H1 (cell line): ENCODE data around the gene GNAQ.

Experiments
- CHD2 ChIP-seq: IDR thresholded peaks from 2 replicates; pipeline ENCODE4 v1.6.1; 2012; ENCODE audit warnings: low read length, improper control_type of control experiment
- EP300 ChIP-seq, 2 experiments: IDR thresholded peaks; 1 replicate in 1 of 2; 2 replicates in 1 of 2; pipeline ENCODE4 v1.6.1; 2011 to 2012; ENCODE audit warnings: low read depth in 2 of 2, low read length in 2 of 2, mild to moderate bottlenecking in 2 of 2, borderline replicate concordance in 1 of 2, inconsistent platforms in 1 of 2, moderate library complexity in 1 of 2
- JUN ChIP-seq: IDR thresholded peaks from 2 replicates; pipeline ENCODE4 v1.6.1; 2011; ENCODE audit warnings: low read depth, mild to moderate bottlenecking, improper control_type of control experiment, low read length
- JUND ChIP-seq: IDR thresholded peaks from 2 replicates; pipeline ENCODE4 v1.6.1; 2011; ENCODE audit warnings: mild to moderate bottlenecking, improper control_type of control experiment, low read length
- RAD21 ChIP-seq, 2 experiments: IDR thresholded peaks in 1 of 2; conservative IDR thresholded peaks in 1 of 2; 2 replicates each; pipeline ENCODE4 v1.6.1; 2011; ENCODE audit warnings: low read depth in 2 of 2, low read length in 2 of 2, improper control_type of control experiment in 1 of 2, inconsistent platforms in 1 of 2, mild to moderate bottlenecking in 1 of 2, moderate library complexity in 1 of 2
- TAF1 ChIP-seq: IDR thresholded peaks from 2 replicates; pipeline ENCODE4 v1.6.1; 2011; ENCODE audit warnings: mild to moderate bottlenecking, low read depth, low read length
- TCF12 ChIP-seq: IDR thresholded peaks from 2 replicates; pipeline ENCODE4 v1.6.1; 2011; ENCODE audit warnings: low read depth, mild to moderate bottlenecking, low read length
- YY1 ChIP-seq: IDR thresholded peaks from 2 replicates; pipeline ENCODE4 v1.6.1; 2011; ENCODE audit warnings: low read depth, mild to moderate bottlenecking, low read length
- TF ChIP-seq, protein P1 (sequence below), 3 experiments: IDR thresholded peaks; 1 replicate in 2 of 3; 2 replicates in 1 of 3; pipeline versions ENCODE4 v1.5.1 to v1.6.1; 2011; ENCODE audit warnings: low read length in 3 of 3, mild to moderate bottlenecking in 3 of 3, inconsistent platforms in 2 of 3, low read depth in 1 of 3, moderate library complexity in 1 of 3; ENCODE audit not compliant: insufficient read depth in 1 of 3; ENCODE audit errors: control extremely low read depth in 1 of 3
- TF ChIP-seq, protein P2 (sequence below): IDR thresholded peaks from 2 replicates; pipeline ENCODE4 v1.6.1; 2012; ENCODE audit warnings: inconsistent platforms

GRCh38 chr9:78070521-78070920 lies 38.9 kb upstream of the GNAQ start:
- TF ChIP-seq, protein P1, sequence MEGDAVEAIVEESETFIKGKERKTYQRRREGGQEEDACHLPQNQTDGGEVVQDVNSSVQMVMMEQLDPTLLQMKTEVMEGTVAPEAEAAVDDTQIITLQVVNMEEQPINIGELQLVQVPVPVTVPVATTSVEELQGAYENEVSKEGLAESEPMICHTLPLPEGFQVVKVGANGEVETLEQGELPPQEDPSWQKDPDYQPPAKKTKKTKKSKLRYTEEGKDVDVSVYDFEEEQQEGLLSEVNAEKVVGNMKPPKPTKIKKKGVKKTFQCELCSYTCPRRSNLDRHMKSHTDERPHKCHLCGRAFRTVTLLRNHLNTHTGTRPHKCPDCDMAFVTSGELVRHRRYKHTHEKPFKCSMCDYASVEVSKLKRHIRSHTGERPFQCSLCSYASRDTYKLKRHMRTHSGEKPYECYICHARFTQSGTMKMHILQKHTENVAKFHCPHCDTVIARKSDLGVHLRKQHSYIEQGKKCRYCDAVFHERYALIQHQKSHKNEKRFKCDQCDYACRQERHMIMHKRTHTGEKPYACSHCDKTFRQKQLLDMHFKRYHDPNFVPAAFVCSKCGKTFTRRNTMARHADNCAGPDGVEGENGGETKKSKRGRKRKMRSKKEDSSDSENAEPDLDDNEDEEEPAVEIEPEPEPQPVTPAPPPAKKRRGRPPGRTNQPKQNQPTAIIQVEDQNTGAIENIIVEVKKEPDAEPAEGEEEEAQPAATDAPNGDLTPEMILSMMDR (IDR thresholded peaks at IDR 0.05; ENCODE audit: control extremely low read depth in 1 of 3, insufficient read depth in 1 of 3, low read depth in 1 of 3, low read length in 3 of 3) = no peak
- TF ChIP-seq TAF1 (no peak), JUN (no peak), YY1 (no peak), JUND (no peak), TCF12 (no peak), EP300 (IDR thresholded peaks at IDR 0.05; ENCODE audit: borderline replicate concordance in 1 of 2, low read depth in 2 of 2, low read length in 2 of 2) (no peak), CHD2 (no peak), RAD21 (IDR thresholded peaks at IDR 0.05 in 1 of 2, conservative IDR thresholded peaks at IDR 0.05 in 1 of 2; ENCODE audit: low read depth in 2 of 2, low read length in 2 of 2) (no peak)
- TF ChIP-seq, protein P2, sequence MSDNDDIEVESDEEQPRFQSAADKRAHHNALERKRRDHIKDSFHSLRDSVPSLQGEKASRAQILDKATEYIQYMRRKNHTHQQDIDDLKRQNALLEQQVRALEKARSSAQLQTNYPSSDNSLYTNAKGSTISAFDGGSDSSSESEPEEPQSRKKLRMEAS = no peak
